Measurements from ENCODE around the gene PTGER1.
A peak's percentile ranks its signal among the peaks of the same experiment; 100 is the strongest.

Gene PTGER1

DNA sequence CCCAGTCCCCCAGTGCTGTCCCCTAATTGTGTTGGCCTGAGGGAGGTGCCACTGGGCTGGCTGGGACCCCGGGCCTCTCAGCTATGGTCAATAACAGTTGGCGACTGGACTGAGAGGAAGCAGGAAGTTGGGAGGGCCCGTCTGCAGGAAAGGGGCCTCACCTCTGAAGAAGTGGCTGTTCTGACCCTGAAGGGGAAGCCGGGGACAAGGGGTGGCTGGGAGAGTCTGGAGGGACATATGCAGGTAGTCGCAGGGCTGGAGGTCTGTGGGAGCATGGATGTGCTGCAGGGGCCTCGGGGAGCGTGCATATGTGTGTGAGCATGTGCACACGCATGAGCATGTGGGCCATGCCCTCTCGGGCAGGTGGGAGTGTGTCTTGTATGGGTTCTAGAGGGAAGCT is 36.1 kb downstream of the PTGER1 start:
- DNase-seq: no peak

- DNase-seq: no peak
Observed at GRCh38 chr19:14437578-14438140, 37.5 kb downstream of the PTGER1 start.

GRCh38 chr19:14435320-14436050 is 39.7 kb downstream of the PTGER1 start:
- DNase-seq: no peak

DNA sequence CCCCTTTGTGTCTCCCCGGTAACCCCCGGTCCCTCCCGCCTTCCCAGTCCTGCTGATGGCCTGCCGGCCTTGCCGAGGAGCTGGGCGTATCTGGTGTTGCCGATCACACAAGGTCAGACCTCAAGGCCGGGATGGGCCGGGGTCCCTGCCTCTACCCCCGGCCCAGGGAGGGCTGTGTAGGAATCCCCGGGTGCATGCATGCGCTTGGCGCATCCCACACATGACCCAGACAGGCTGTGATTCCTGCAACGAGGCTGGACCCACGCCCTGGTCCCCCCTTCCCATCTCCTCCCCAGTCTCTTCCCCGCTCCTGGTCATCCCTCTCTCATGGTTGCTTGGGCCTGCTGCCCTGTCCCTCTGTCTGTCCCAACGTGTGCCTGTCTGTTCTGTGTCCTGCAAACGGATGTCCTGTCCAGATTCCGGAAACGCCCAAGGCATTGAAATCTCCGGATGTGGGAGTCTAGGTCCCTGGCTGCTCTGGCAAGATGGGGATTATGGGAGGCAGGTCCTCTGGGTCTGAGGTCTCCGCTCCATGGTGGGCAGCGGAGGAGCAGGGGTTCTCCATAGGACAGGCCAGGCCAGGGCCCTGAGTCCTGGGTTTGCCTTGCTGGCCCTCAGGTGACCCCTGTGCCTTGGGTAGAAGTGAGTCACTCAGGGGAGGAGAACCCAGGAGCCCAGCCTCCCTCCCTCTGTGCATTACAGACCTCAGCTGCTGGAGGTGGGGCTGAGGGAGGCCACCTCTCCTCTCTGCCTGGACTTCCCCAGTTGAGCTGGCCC is 40.4 kb downstream of the PTGER1 start:
- peak; percentile 69 to 81 (median 75) for DNase-seq

DNA sequence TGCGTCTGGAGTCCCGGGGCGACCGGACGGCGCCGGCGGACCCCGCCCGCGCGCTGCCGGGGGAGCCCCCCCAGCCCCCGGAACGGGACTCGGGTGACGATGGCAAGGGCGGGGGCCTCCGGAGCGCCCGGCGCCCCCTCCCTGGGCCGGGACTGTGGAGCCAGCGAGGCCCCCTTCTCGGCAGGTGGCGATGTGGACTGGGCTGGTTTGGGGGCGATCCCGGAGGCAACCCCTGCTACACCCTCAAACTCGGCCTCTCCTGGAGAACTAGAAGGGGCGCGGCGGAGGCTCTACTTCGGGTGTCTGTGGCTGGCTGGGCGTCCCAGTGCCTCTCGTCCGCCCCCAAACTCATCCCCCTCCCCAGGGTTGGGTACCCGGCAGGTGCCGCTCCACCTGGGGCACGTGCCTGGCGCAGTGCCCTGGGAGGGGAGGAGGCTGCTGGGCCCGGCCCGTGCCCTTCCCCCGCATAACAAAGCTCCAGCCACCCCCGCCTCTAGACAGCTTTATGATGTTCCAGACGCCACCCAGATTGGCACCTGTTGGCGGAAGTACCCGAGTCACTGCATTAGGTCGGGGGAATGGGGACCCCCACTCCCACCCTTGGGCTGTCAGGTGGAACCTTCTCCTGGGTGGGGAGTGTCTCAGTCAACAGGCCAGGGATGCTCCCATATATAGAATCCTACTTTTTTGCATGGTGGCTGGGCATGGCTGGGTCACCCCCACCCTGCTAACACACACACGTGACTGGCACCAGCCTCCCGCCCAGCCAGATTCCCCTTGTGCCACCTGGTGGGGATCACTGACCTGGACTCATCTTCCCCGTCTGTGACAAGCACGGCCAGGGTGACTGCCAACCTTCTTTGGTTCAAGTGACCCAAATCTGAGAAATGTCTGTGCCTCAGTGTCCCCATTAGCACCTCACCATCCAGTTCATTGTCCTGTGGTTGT is 41.3 kb downstream of the PTGER1 start:
- peak in 1 of 3 donors; percentile 17 for DNase-seq

- DNase-seq: peak; percentile 45 to 84 (median 67)
Observed at GRCh38 chr19:14432791-14433553, 42.2 kb downstream of the PTGER1 start, which contains the start of gene PKN1. PKN1 (plus strand) TSS chr19:14433306; CDS start chr19:14433522, 216 bp downstream.

GRCh38 chr19:14430712-14431111 is 44.4 kb downstream of the PTGER1 start:
- DNase-seq: no peak

- DNase-seq: peak in 1 of 3 donors; percentile 9
Observed at GRCh38 chr19:14428882-14429416, 46.2 kb downstream of the PTGER1 start.

DNA sequence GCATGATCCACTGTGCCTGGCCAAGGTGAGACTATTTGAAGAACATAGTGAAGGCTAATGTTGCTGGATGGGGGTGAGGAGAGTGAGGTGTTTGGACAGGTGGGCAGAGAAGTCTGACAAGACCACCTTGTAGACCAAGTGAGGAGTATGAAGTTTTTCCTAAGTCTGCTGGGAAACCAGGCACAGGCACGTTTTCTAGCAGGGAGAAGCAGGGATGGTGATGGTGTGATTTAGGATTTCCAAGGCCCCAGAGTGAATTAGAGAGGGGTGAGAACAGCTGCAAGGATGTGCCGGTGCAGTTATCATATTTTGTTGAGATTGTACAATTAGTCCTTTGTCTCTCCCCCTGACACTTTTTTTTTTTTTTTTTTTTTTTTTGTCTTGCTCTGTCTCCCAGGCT is 47.7 kb downstream of the PTGER1 start:
- no peak for DNase-seq

DNA sequence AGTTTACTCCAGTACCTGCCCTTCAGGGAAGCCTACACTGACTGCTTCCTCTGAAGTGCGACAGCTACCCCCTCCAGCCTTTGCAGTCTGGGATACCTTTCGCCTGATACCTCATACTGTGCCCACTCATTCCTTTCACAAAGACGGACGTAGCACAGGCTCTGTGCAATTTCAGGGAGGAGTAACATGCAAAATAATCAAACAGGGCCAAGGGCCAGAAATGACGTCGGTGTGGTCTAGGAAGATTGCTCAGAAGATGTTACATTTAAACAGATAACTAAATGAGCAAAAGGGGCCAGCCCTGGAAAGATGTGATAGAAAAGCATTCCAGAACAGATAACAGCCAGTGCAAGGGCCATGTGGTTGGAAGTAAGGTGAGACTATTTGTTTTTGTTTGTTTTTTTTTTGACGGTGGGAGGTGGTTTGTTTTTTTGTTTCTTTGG is 49.4 kb downstream of the PTGER1 start:
- DNase-seq: no peak

Data from suppressor macrophage treated with lipopolysaccharide for 1 hour (primary cell).